CD14-positive monocyte (primary cell): ENCODE results near the gene NYAP1. TPM values are rescaled to one million over a fixed set of nuclear protein-coding genes. Genes with fewer than 3 reads are reported as not detected.

Source experiments
- DNase-seq, 3 donors: peaks; one replicate each; pipeline ENCODE4 v3.0.0-alpha.2; 2011 to 2022
- H2AFZ ChIP-seq: 2 replicates; pipeline ENCODE4 v1.6.0; 2012; ENCODE audit warnings: mild to moderate bottlenecking, low read depth, low read length, inconsistent platforms; ENCODE audit not compliant: insufficient read depth, poor library complexity, severe bottlenecking
- H3K27ac ChIP-seq, 2 donors: 1 replicate in 1 of 2; 2 replicates in 1 of 2; pipeline ENCODE4 v1.5.1; 2012 to 2013; ENCODE audit warnings: low read length in 2 of 2, control low read depth in 1 of 2, inconsistent platforms in 1 of 2, low read depth in 1 of 2, mild to moderate bottlenecking in 1 of 2
- H3K27me3 ChIP-seq, 2 donors: one replicate each; pipeline versions ENCODE4 v1.6.0 to v1.6.1; 2011 to 2013; ENCODE audit warnings: low read length in 2 of 2; ENCODE audit not compliant: control insufficient read depth in 2 of 2, insufficient read depth in 2 of 2
- H3K36me3 ChIP-seq, 2 donors: replicated peaks in 1 of 2; 1 replicate in 1 of 2; 2 replicates in 1 of 2; pipeline versions ENCODE4 v1.5.1 to v1.6.1; 2012 to 2013; ENCODE audit warnings: low read length in 2 of 2, control low read depth in 1 of 2, inconsistent platforms in 1 of 2, mild to moderate bottlenecking in 1 of 2; ENCODE audit not compliant: insufficient read depth in 2 of 2, control insufficient read depth in 1 of 2
- H3K4me1 ChIP-seq, 2 donors: 1 replicate in 1 of 2; 2 replicates in 1 of 2; pipeline versions ENCODE4 v1.5.1 to v1.6.1; 2012 to 2013; ENCODE audit warnings: low read length in 2 of 2, control low read depth in 1 of 2, inconsistent platforms in 1 of 2, mild to moderate bottlenecking in 1 of 2, moderate library complexity in 1 of 2; ENCODE audit not compliant: insufficient read depth in 2 of 2, control insufficient read depth in 1 of 2
- H3K4me2 ChIP-seq: replicated peaks from 2 replicates; pipeline ENCODE3; 2012; ENCODE audit warnings: low read length, moderate library complexity, mild to moderate bottlenecking; ENCODE audit not compliant: poor library complexity, severe bottlenecking; ENCODE audit errors: extremely low read depth
- H3K4me3 ChIP-seq, 3 experiments: fragments of 200-600 bp in 1 of 3; sonication (generic) in 1 of 3; replicated peaks in 1 of 3; 1 replicate in 2 of 3; 2 replicates in 1 of 3; pipeline ENCODE4 v1.5.1; 2011 to 2013; ENCODE audit warnings: low read length in 3 of 3, mild to moderate bottlenecking in 3 of 3, control low read depth in 2 of 3, low read depth in 2 of 3, inconsistent platforms in 1 of 3, moderate library complexity in 1 of 3
- H3K79me2 ChIP-seq: 2 replicates; pipeline ENCODE4 v1.6.0; 2012; ENCODE audit warnings: mild to moderate bottlenecking, control low read depth, inconsistent platforms, low read length, moderate library complexity; ENCODE audit not compliant: insufficient read depth
- H3K9ac ChIP-seq: 2 replicates; pipeline ENCODE4 v1.6.0; 2017; ENCODE audit warnings: low read length, mild to moderate bottlenecking; ENCODE audit not compliant: insufficient read depth, poor library complexity, severe bottlenecking
- H3K9me3 ChIP-seq, 2 donors: replicated peaks in 1 of 2; 1 replicate in 1 of 2; 2 replicates in 1 of 2; pipeline versions ENCODE4 v1.5.1 to v1.6.1; 2012 to 2013; ENCODE audit warnings: low read length in 2 of 2, control low read depth in 1 of 2; ENCODE audit not compliant: control insufficient read depth in 1 of 2, insufficient read depth in 1 of 2
- H4K20me1 ChIP-seq: 2 replicates; pipeline ENCODE4 v1.6.0; 2012; ENCODE audit warnings: mild to moderate bottlenecking, low read length, control low read depth, moderate library complexity; ENCODE audit not compliant: insufficient read depth
- H3K27ac Mint-ChIP-seq, 7 donors: one replicate each; pipeline ENCODE4 v1.8.0; 2020; ENCODE audit warnings: mild to moderate bottlenecking in 7 of 7, mixed read lengths in 7 of 7, moderate library complexity in 6 of 7, inconsistent platforms in 2 of 7
- H3K27me3 Mint-ChIP-seq, 3 donors: one replicate each; pipeline ENCODE4 v1.8.0; 2021 to 2022; ENCODE audit warnings: low read depth in 3 of 3, mild to moderate bottlenecking in 3 of 3, mixed read lengths in 3 of 3, moderate library complexity in 3 of 3, inconsistent platforms in 1 of 3
- H3K36me3 Mint-ChIP-seq, 2 donors: one replicate each; pipeline ENCODE4 v1.8.0; 2020; ENCODE audit warnings: mixed read lengths in 2 of 2, inconsistent platforms in 1 of 2, mild to moderate bottlenecking in 1 of 2
- H3K4me1 Mint-ChIP-seq: one replicate; pipeline ENCODE4 v1.8.0; 2020; ENCODE audit warnings: mild to moderate bottlenecking, mixed read lengths
- H3K4me3 Mint-ChIP-seq, 2 donors: one replicate each; pipeline ENCODE4 v1.8.0; 2020; ENCODE audit warnings: mild to moderate bottlenecking in 2 of 2, mixed read lengths in 2 of 2, moderate library complexity in 1 of 2
- H3K9me3 Mint-ChIP-seq, 7 donors: one replicate each; pipeline ENCODE4 v1.8.0; 2020 to 2022; ENCODE audit warnings: mixed read lengths in 7 of 7, mild to moderate bottlenecking in 6 of 7, moderate library complexity in 6 of 7, inconsistent platforms in 2 of 7
- WGBS: methylation state at CpG from one replicate; pipeline ENCODE4 v1.1.5; 2013; ENCODE audit warnings: missing lambda C conversion rate; ENCODE audit not compliant: insufficient coverage; 5-methylcytosine and 5-hydroxymethylcytosine counted together
- intact Hi-C, 2 donors: fragments of 100-400 bp; cut with micrococcal nuclease; formaldehyde crosslinking; loops; one replicate each; pipeline versions ENCODE4 v1.15.0 to v1.15.1; 2023
- polyA plus RNA-seq, 3 donors: library from polyadenylated mRNA; depleted of rRNA in 1 of 3; unstranded in 2 of 3; stranded (reverse) in 1 of 3; fragments of 300-500 nt in 2 of 3; fragments of >200 nt in 1 of 3; fragmentation: Illumina TruSeq in 2 of 3; gene quantifications; 1 replicate in 2 of 3; 2 replicates in 1 of 3; pipeline ENCODE4 v1.2.3, GENCODE V29; 2012 to 2021
- TF ChIP-seq, protein P1 (sequence below): fragments of 200-600 bp; IDR thresholded peaks from one replicate; pipeline ENCODE4 v1.8.0; 2022; ENCODE audit warnings: antibody characterized with exemption, mild to moderate bottlenecking

NYAP1 gene
- polyA plus RNA-seq, 3 donors, result not detected

DNA sequence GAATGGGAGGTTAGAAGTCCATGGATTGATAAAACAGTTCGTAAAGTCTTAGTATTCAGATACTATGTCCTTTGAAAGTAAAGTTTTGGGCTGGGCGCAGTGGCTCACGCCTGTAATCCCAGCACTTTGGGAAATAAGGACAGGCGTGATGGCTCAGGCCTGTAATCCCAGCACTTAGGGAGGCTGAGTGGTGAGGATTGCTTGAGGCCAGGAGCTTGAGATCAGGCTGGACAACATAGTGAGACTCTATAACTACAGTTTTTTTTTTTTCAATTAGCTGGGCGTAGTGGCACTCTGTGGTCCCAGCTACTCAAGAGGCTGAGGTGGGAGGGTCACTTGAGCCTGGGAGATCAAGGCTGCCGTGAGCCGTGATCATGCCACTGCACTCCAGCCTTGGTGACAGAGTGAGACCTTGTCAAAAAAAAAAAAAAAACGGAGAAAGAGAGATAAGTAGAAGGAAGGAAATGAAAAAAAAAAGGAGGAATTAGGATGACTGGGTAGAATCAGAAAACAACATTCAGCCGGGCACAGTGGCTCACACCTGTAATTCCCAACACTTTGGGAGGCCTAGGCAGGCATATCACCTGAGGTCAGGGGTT lies 29.6 kb downstream of the NYAP1 start:
- WGBS, result 95% methylated on average over 7 of the region's 9 CpGs
- no peak overlapping the region for H3K27ac Mint-ChIP-seq
- Histone ChIP-seq H3K27ac (no peak overlapping the region), H3K36me3 (no peaks in the 10 kb centered on the region), H4K20me1 (no peaks in the 10 kb centered on the region), H3K9ac (no peak overlapping the region), H3K27me3 (no peaks in the 10 kb centered on the region), H3K79me2 (no peaks in the 10 kb centered on the region), H3K9me3 (no peaks in the 10 kb centered on the region), H3K4me3 (no peak overlapping the region), H3K4me1 (peaks cover 3 to 4% of the 10 kb centered on the region in 2 donors), H3K4me2 (no peak overlapping the region), H2AFZ (no peak overlapping the region)
- no peak overlapping the region for H3K4me3 Mint-ChIP-seq
- no peaks in the 10 kb centered on the region for H3K36me3 Mint-ChIP-seq
- peaks cover 0 to 2% (median 0%) of the 10 kb centered on the region in 7 donors for H3K9me3 Mint-ChIP-seq
- TF ChIP-seq, protein P1, sequence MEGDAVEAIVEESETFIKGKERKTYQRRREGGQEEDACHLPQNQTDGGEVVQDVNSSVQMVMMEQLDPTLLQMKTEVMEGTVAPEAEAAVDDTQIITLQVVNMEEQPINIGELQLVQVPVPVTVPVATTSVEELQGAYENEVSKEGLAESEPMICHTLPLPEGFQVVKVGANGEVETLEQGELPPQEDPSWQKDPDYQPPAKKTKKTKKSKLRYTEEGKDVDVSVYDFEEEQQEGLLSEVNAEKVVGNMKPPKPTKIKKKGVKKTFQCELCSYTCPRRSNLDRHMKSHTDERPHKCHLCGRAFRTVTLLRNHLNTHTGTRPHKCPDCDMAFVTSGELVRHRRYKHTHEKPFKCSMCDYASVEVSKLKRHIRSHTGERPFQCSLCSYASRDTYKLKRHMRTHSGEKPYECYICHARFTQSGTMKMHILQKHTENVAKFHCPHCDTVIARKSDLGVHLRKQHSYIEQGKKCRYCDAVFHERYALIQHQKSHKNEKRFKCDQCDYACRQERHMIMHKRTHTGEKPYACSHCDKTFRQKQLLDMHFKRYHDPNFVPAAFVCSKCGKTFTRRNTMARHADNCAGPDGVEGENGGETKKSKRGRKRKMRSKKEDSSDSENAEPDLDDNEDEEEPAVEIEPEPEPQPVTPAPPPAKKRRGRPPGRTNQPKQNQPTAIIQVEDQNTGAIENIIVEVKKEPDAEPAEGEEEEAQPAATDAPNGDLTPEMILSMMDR, result no peak
- H3K27me3 Mint-ChIP-seq, result peaks cover 2 to 5% (median 4%) of the 10 kb centered on the region in 3 donors
- intact Hi-C loops, result loop anchor here in 1 of 2 donors (2.0 to 5.0 kb wide), 2 partner anchors 13 to 34 kb away; no protein-coding TSS in a partner anchor
- peaks cover 8% of the 10 kb centered on the region for H3K4me1 Mint-ChIP-seq
- no peak for DNase-seq

DNA sequence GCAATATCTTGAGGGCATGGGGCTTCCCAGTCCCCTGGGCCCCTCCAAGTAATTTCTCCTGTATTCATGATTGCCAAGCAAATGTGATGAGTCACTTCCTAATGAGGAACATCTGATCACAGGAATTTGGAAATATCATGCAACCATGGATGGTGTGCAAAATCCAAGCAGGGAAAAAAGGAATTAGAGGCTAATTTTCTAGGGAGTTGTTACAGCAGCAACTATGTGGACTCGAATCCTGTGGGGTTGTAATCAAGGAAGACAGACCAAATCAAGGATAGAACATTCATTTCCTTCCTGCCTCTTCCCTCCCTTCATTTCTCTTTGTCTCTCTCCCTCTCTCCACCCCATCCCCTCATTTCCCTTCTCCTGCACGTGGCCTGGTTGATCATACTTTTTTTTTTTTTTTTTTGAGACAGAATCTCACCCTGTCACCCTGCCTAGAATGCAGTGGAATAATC lies 31.4 kb downstream of the NYAP1 start:
- H3K36me3 Mint-ChIP-seq, result no peaks in the 10 kb centered on the region
- no peaks in the 10 kb centered on the region for H3K27me3 ChIP-seq
- H3K36me3 ChIP-seq, result no peaks in the 10 kb centered on the region
- H3K9me3 ChIP-seq, result no peaks in the 10 kb centered on the region
- peak in 1 of 3 donors; percentile 33 for DNase-seq
- H3K27ac ChIP-seq, result no peak overlapping the region
- H3K27ac Mint-ChIP-seq, result peak overlapping the region in 2 of 7 donors; percentile 25 to 35
- no peak overlapping the region for H3K4me3 ChIP-seq
- no peaks in the 10 kb centered on the region for H4K20me1 ChIP-seq
- H3K79me2 ChIP-seq, result no peaks in the 10 kb centered on the region
- H2AFZ ChIP-seq, result no peak overlapping the region
- H3K4me1 Mint-ChIP-seq, result peaks cover 8% of the 10 kb centered on the region
- H3K9ac ChIP-seq, result no peak overlapping the region
- H3K4me2 ChIP-seq, result no peak overlapping the region
- peaks cover 3 to 4% of the 10 kb centered on the region in 2 donors for H3K4me1 ChIP-seq
- WGBS, result 18% methylated on average over 1 of the region's 2 CpGs
- H3K27me3 Mint-ChIP-seq, result peaks cover 0 to 5% (median 4%) of the 10 kb centered on the region in 3 donors
- intact Hi-C loops, result no loop called here
- H3K9me3 Mint-ChIP-seq, result peaks cover 0 to 4% (median 0%) of the 10 kb centered on the region in 7 donors
- TF ChIP-seq, protein P1, result no peak
- no peak overlapping the region for H3K4me3 Mint-ChIP-seq
